KBM-7 (cell line): ENCODE results near the gene PAK4.
"Not testable (repeated sequence)": the region's sequence is repeated elsewhere in the genome, so short reads cannot be mapped to it uniquely, and the experiment has no call there.

ENCODE experiments used
- DNase-seq: peaks from one replicate; pipeline ENCODE4 v3.0.0-alpha.2; 2015
- in situ Hi-C: fragments of 300-500 bp; cut with MboI; formaldehyde crosslinking; loops from 2 replicates; pipeline ENCODE4 v1.14.3; 2020; ENCODE audit warnings: low sequenced_read_pairs, low pct_unique_long_range_greater_than_20kb, mixed read lengths

Gene PAK4

GRCh38 chr19:39194832-39195542, 69.4 kb downstream of the PAK4 start:
- peak; percentile 38 for DNase-seq
- in situ Hi-C loops, result no loop called here

GRCh38 chr19:39195755-39196154, 70.2 kb downstream of the PAK4 start:
- in situ Hi-C loops, result no loop called here
- no peak for DNase-seq

GRCh38 chr19:39196320-39196719, 70.7 kb downstream of the PAK4 start:
- in situ Hi-C loops, result no loop called here
- no peak for DNase-seq

- DNase-seq, result no peak
- in situ Hi-C loops, result no loop called here
Observed at GRCh38 chr19:39196860-39197562, 71.4 kb downstream of the PAK4 start, which contains the start of gene NCCRP1. TSS of gene NCCRP1 (plus strand) at chr19:39196964. CDS start at chr19:39196983, 19 bp downstream.

- in situ Hi-C loops, result no loop called here
- no peak for DNase-seq
Observed at GRCh38 chr19:39197808-39198207, 72.2 kb downstream of the PAK4 start.

- in situ Hi-C loops, result no loop called here
- no peak for DNase-seq
Observed at GRCh38 chr19:39199025-39199424, 73.4 kb downstream of the PAK4 start.

GRCh38 chr19:39200066-39200802, 74.6 kb downstream of the PAK4 start:
- in situ Hi-C loops, result no loop called here
- DNase-seq, result no peak

GRCh38 chr19:39200803-39201115, 75.2 kb downstream of the PAK4 start:
- DNase-seq, result no peak
- in situ Hi-C loops, result no loop called here

- in situ Hi-C loops, result no loop called here
- no peak for DNase-seq
Observed at GRCh38 chr19:39202998-39203355, 77.4 kb downstream of the PAK4 start.

GRCh38 chr19:39203372-39204341, 78.1 kb downstream of the PAK4 start, which contains the start of gene SYCN:
TSS of gene SYCN (minus strand) at chr19:39204263. CDS start at chr19:39204254, 9 bp downstream.
- DNase-seq, result no peak
- in situ Hi-C loops, result no loop called here

GRCh38 chr19:39205449-39205764, 79.8 kb downstream of the PAK4 start:
- DNase-seq, result no peak
- in situ Hi-C loops, result no loop called here

- in situ Hi-C loops, result no loop called here
- no peak for DNase-seq
Observed at GRCh38 chr19:39206122-39206521, 80.5 kb downstream of the PAK4 start.

- in situ Hi-C loops, result no loop called here
- no peak for DNase-seq
Observed at GRCh38 chr19:39207293-39207836, 81.8 kb downstream of the PAK4 start.

GRCh38 chr19:39208175-39208795, 82.7 kb downstream of the PAK4 start:
- DNase-seq, result no peak
- in situ Hi-C loops, result no loop called here

GRCh38 chr19:39209196-39209595, 83.6 kb downstream of the PAK4 start:
- no peak for DNase-seq

GRCh38 chr19:39211731-39212374, 86.3 kb downstream of the PAK4 start:
- in situ Hi-C loops, result no loop called here
- DNase-seq, result peak; percentile 22

More at GRCh38 chr19:39209196-39209595, 83.6 kb downstream of the PAK4 start:
- in situ Hi-C loops, result no loop called here

- in situ Hi-C loops, result no loop called here
Observed at GRCh38 chr19:39212375-39212742, 86.8 kb downstream of the PAK4 start.

GRCh38 chr19:39215323-39215722, 89.7 kb downstream of the PAK4 start:
- DNase-seq, in situ Hi-C loops: not testable (repeated sequence)

More at GRCh38 chr19:39212375-39212742, 86.8 kb downstream of the PAK4 start:
- peak; percentile 76 for DNase-seq
